GM13976 (cell line): Measurements from ENCODE around the gene MGAT5.

Experiments used
- DNase-seq: peaks from one replicate; pipeline ENCODE4 v3.0.0; 2012; ENCODE audit warnings: low spot score
- CTCF ChIP-seq: IDR thresholded peaks from 2 replicates; pipeline ENCODE4 v1.5.1; 2012; ENCODE audit warnings: borderline replicate concordance, mild to moderate bottlenecking; ENCODE audit not compliant: insufficient read depth; ENCODE audit errors: extremely low read depth, missing control alignments, control extremely low read depth
- in situ Hi-C: fragments of 300-500 bp; cut with MboI; formaldehyde crosslinking; loops from one replicate; pipeline ENCODE4 v1.12.0; 2022; ENCODE audit warnings: low sequenced_read_pairs, mixed read lengths, inconsistent platforms; ENCODE audit not compliant: unreplicated experiment

MGAT5 gene

GRCh38 chr2:134276381-134277172 lies 22.7 kb downstream of the MGAT5 start:
- in situ Hi-C loops = no loop called here
- no peak for DNase-seq
- no peak for TF ChIP-seq CTCF

- DNase-seq = no peak
- in situ Hi-C loops = no loop called here
- no peak for TF ChIP-seq CTCF
Observed at GRCh38 chr2:134277223-134277622, 23.4 kb downstream of the MGAT5 start.

- in situ Hi-C loops = no loop called here
- TF ChIP-seq CTCF = no peak
- no peak for DNase-seq
Observed at GRCh38 chr2:134278553-134278952, 24.7 kb downstream of the MGAT5 start.

- TF ChIP-seq CTCF = no peak
- no peak for DNase-seq
- in situ Hi-C loops = no loop called here
Observed at GRCh38 chr2:134279417-134279816, 25.5 kb downstream of the MGAT5 start.

- no peak for TF ChIP-seq CTCF
- no peak for DNase-seq
- in situ Hi-C loops = no loop called here
Observed at GRCh38 chr2:134280231-134280630, 26.4 kb downstream of the MGAT5 start.

GRCh38 chr2:134280726-134281125 lies 26.9 kb downstream of the MGAT5 start:
- no peak for DNase-seq
- no peak for TF ChIP-seq CTCF
- in situ Hi-C loops = no loop called here
